ENCODE measurements around the gene ABCA9.

GRCh38 chr17:69078864-69079263 is 18.1 kb upstream of the ABCA9 start:
- TF ChIP-seq EZH2 (IDR thresholded peaks at IDR 0.05; ENCODE audit: insufficient read depth, poor library complexity, severe bottlenecking) = no peak
- TF ChIP-seq EZH2phosphoT487 (IDR thresholded peaks at IDR 0.05; ENCODE audit: insufficient read depth, low read depth) = no peak

Data from GM23248 (cell line).